ENCODE data around the gene SS18.

Gene SS18

GRCh38 chr18:26057344-26057773 is 33.1 kb downstream of the SS18 start:
- DNase-seq, result no peak
- TF ChIP-seq, protein P1, sequence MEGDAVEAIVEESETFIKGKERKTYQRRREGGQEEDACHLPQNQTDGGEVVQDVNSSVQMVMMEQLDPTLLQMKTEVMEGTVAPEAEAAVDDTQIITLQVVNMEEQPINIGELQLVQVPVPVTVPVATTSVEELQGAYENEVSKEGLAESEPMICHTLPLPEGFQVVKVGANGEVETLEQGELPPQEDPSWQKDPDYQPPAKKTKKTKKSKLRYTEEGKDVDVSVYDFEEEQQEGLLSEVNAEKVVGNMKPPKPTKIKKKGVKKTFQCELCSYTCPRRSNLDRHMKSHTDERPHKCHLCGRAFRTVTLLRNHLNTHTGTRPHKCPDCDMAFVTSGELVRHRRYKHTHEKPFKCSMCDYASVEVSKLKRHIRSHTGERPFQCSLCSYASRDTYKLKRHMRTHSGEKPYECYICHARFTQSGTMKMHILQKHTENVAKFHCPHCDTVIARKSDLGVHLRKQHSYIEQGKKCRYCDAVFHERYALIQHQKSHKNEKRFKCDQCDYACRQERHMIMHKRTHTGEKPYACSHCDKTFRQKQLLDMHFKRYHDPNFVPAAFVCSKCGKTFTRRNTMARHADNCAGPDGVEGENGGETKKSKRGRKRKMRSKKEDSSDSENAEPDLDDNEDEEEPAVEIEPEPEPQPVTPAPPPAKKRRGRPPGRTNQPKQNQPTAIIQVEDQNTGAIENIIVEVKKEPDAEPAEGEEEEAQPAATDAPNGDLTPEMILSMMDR (IDR thresholded peaks at IDR 0.05; ENCODE audit: low read depth, low read length), result no peak
- Histone ChIP-seq H3K36me3 (no peaks in the 10 kb centered on the region), H3K27me3 (no peaks in the 10 kb centered on the region), H3K4me3 (ENCODE audit: low read depth, low read length) (no peak overlapping the region), H3K9me3 (no peaks in the 10 kb centered on the region), H3K4me1 (no peaks in the 10 kb centered on the region)

- no peaks in the 10 kb centered on the region for H3K36me3 ChIP-seq
- TF ChIP-seq, protein P1 (IDR thresholded peaks at IDR 0.05; ENCODE audit: low read depth, low read length), result no peak
- no peak for DNase-seq
- no peak overlapping the region for H3K4me3 ChIP-seq (ENCODE audit: low read depth, low read length)
- H3K9me3 ChIP-seq, result no peaks in the 10 kb centered on the region
- H3K27me3 ChIP-seq, result no peaks in the 10 kb centered on the region
- no peaks in the 10 kb centered on the region for H3K4me1 ChIP-seq
Measured at GRCh38 chr18:26056291-26056690, 34.1 kb downstream of the SS18 start.

GRCh38 chr18:26052505-26052904 is 37.9 kb downstream of the SS18 start:
- no peak for DNase-seq
- Histone ChIP-seq H3K27me3 (no peaks in the 10 kb centered on the region), H3K4me1 (no peaks in the 10 kb centered on the region), H3K36me3 (no peaks in the 10 kb centered on the region), H3K9me3 (no peaks in the 10 kb centered on the region), H3K4me3 (ENCODE audit: low read depth, low read length) (no peak overlapping the region)
- TF ChIP-seq, protein P1 (IDR thresholded peaks at IDR 0.05; ENCODE audit: low read depth, low read length), result no peak

GRCh38 chr18:26051843-26052242 is 38.6 kb downstream of the SS18 start:
- Histone ChIP-seq H3K4me1 (no peaks in the 10 kb centered on the region), H3K27me3 (no peaks in the 10 kb centered on the region), H3K4me3 (ENCODE audit: low read depth, low read length) (no peak overlapping the region), H3K9me3 (no peaks in the 10 kb centered on the region), H3K36me3 (no peaks in the 10 kb centered on the region)
- TF ChIP-seq, protein P1 (IDR thresholded peaks at IDR 0.05; ENCODE audit: low read depth, low read length), result no peak
- no peak for DNase-seq

DNA sequence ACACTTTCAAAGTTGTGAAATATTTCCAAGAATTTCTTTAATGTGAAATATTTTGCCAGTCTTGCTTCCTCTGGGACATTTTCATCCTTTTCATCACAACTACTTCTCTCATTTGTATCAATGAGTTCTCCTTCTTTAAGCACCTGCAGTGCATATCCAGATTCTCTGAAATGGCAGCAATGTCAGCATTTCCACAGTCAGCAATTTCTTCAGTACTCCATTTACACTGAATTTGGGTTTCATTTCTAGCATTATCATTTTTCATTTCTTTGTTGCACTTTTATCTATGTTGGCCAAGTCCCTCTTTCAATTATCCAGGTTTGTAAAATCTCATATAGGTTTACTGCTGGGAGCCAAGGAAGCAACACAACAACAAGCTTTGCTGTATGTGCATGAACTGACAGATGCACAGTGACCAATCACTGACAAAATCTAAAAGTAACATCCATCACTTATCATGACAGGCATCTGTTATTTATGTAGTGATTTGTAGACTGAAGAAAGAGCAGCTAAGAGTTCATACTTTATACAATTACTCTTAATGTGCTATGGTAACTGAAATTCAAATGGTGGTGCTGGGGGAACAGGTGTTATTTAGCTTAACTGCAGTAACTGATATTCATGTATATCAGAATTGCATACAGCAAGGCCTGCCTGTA is 43.9 kb downstream of the SS18 start:
- Histone ChIP-seq H3K4me1 (no peaks in the 10 kb centered on the region), H3K27me3 (no peaks in the 10 kb centered on the region), H3K36me3 (no peaks in the 10 kb centered on the region), H3K4me3 (ENCODE audit: low read depth, low read length) (no peak overlapping the region), H3K9me3 (no peaks in the 10 kb centered on the region)
- TF ChIP-seq, protein P1 (IDR thresholded peaks at IDR 0.05; ENCODE audit: low read depth, low read length), result no peak
- no peak for DNase-seq

- H3K4me1 ChIP-seq, result no peaks in the 10 kb centered on the region
- no peaks in the 10 kb centered on the region for H3K9me3 ChIP-seq
- no peak overlapping the region for H3K4me3 ChIP-seq (ENCODE audit: low read depth, low read length)
- DNase-seq, result no peak
- H3K36me3 ChIP-seq, result no peaks in the 10 kb centered on the region
- no peaks in the 10 kb centered on the region for H3K27me3 ChIP-seq
- TF ChIP-seq, protein P1 (IDR thresholded peaks at IDR 0.05; ENCODE audit: low read depth, low read length), result no peak
Measured at GRCh38 chr18:26044807-26045206, 45.6 kb downstream of the SS18 start.
